Muscle of leg (tissue), 11 donors: ENCODE measurements around the gene RNF41. TPM values are rescaled to one million over a fixed set of nuclear protein-coding genes. Genes with fewer than 3 reads are reported as not detected.

Experiments used
- DNase-seq: peaks from one replicate; pipeline ENCODE4 v3.0.0; 2013
- H3K27ac ChIP-seq: one replicate; pipeline ENCODE4 v1.5.1; 2013; ENCODE audit warnings: mild to moderate bottlenecking, low read length, control low read depth
- H3K27me3 ChIP-seq: one replicate; pipeline ENCODE4 v1.6.1; 2013; ENCODE audit warnings: low read length; ENCODE audit not compliant: control insufficient read depth, insufficient read depth
- H3K36me3 ChIP-seq: one replicate; pipeline ENCODE4 v1.6.1; 2013; ENCODE audit warnings: low read length; ENCODE audit not compliant: control insufficient read depth, insufficient read depth
- H3K4me1 ChIP-seq: one replicate; pipeline ENCODE4 v1.6.1; 2013; ENCODE audit warnings: low read length; ENCODE audit not compliant: control insufficient read depth, insufficient read depth
- H3K4me3 ChIP-seq: one replicate; pipeline ENCODE4 v1.5.1; 2013; ENCODE audit warnings: low read length, control low read depth
- H3K9me3 ChIP-seq: replicated peaks from 2 replicates; pipeline ENCODE4 v1.6.1; 2013; ENCODE audit warnings: low read depth, low read length; ENCODE audit not compliant: control insufficient read depth
- WGBS: methylation state at CpG from one replicate; pipeline ENCODE4 v1.1.5; 2013; ENCODE audit warnings: missing lambda C conversion rate; ENCODE audit not compliant: insufficient coverage; 5-methylcytosine and 5-hydroxymethylcytosine counted together
- polyA plus RNA-seq, 8 donors: library from polyadenylated mRNA; unstranded; fragments of 120-200 nt; gene quantifications; one replicate each; pipeline versions ENCODE4 v1.2.1 to v1.2.3, GENCODE V29; 2013; ENCODE audit warnings: inconsistent platforms in 1 of 8, low replicate concordance in 1 of 8; ENCODE audit not compliant: insufficient read length in 8 of 8, insufficient read depth in 1 of 8
- total RNA-seq: library from RNA; stranded (reverse); fragments of 120-200 nt; gene quantifications from one replicate; pipeline ENCODE4 v1.2.4, GENCODE V29; 2013

RNF41 gene
- total and polyA plus RNA-seq, 9 donors, result 35.5 to 49.3 (median 44.2) TPM

DNA sequence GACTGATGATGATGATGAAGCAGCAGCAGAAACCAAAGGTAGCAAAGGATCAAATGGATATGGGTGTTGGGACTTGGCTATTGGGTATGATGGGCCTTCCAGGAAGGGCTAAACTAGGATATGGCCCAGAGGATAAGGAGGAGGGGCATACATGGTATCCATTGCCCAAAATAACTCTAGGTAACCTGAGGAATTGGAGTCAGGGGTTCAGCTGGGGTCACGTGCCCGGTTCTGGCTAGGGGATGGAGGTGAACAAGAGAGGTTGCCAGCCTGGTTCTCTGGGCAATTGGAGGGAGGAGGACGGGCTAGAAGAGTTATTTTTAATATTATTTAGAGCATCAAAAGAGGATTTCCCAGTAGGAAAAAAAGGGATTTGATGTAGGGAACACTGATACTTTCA is 39.2 kb upstream of the RNF41 start:
- no peaks in the 10 kb centered on the region for H3K27me3 ChIP-seq
- H3K27ac ChIP-seq, result peak overlapping the region; percentile 54
- no peak overlapping the region for H3K4me3 ChIP-seq
- peaks cover 32% of the 10 kb centered on the region for H3K4me1 ChIP-seq
- H3K9me3 ChIP-seq, result no peaks in the 10 kb centered on the region
- DNase-seq, result no peak
- H3K36me3 ChIP-seq, result peaks cover 13% of the 10 kb centered on the region
- WGBS, result 80% methylated on average over 1 of the region's 3 CpGs

DNA sequence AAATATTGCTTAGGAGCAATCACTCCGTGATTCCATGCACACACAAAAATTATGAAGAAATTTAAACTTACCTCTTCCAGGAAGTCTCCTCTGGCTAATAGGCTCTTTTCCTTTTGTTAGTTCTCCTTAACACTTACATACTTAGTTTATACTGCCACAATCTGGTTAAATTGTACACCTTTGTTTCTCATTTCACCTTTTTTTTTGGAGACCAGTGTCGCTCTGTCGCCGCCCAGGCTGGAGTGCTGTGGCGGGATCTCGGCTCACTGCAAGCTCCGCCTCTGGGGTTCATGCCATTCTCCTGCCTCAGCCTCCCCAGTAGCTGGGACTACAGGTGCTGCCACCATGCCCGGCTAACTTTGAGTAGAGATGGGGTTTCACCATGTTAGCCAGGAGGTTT is 38.7 kb upstream of the RNF41 start:
- peaks cover 32% of the 10 kb centered on the region for H3K4me1 ChIP-seq
- 83% methylated on average over 5 of the region's 8 CpGs for WGBS
- DNase-seq, result no peak
- H3K9me3 ChIP-seq, result no peaks in the 10 kb centered on the region
- peaks cover 18% of the 10 kb centered on the region for H3K36me3 ChIP-seq
- H3K4me3 ChIP-seq, result no peak overlapping the region
- peak overlapping the region; percentile 29 for H3K27ac ChIP-seq
- H3K27me3 ChIP-seq, result no peaks in the 10 kb centered on the region

DNA sequence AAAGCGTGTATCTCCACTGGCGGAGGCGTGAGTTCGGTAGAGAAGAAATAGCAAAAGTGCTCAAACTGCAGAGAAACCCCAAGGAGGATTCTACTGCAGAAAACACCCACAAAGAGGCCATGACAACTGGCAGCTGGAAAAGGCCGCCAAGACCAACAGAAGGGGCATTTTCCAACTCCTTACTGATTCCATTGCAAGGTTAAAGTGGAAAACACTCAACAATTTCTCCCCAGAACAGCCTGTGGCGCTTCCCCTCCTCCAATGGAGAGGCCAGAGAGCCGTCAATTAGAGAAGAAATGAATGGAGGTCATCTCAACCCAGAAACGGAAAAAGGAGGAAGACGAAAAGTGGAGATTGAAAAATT is 37.1 kb upstream of the RNF41 start:
- H3K9me3 ChIP-seq, result no peaks in the 10 kb centered on the region
- peak overlapping the region; percentile 91 for H3K27ac ChIP-seq
- 0% methylated on average over 1 of the region's 9 CpGs for WGBS
- H3K4me3 ChIP-seq, result peak overlapping the region; percentile 56
- peaks cover 32% of the 10 kb centered on the region for H3K36me3 ChIP-seq
- peaks cover 32% of the 10 kb centered on the region for H3K4me1 ChIP-seq
- no peaks in the 10 kb centered on the region for H3K27me3 ChIP-seq
- no peak for DNase-seq

DNA sequence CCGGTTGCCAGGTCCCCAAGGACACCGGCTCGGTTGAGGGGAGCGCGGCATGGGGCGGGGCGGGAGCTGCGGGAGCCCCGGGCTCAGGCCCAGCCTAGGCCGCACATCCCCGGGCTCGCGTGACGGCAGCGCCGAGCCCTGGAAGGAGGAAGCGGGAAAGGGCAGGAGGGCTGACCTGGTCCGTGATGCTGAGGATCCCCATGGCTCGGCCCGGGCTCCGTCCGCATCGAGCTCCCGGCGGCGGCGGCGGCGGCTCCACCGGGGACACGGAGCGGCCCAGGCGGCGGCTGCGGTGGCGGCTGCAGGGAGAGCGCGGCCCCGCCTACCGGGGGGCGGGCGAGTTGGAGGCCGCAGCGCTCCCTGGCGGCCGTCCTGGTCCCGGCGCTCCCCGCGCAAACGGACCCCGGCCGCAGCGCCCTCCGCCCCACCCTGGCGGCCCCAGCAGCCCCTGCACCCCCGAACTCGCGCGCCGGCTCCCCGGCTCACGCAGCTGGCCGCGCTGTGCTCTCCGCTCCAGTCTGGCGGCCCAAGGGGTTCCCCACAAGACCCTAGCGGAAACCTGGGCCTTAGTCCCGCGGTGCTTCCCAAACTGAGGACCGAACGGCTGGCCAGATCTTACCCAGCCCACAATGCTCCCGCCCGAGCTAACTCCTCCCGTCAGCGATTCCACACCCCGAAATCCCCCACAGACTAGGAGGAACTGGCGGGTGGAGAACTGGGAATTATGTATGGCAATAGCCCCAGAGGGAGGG is 36.5 kb upstream of the RNF41 start, which contains the start of gene ANKRD52:
ANKRD52 (minus strand) TSS at position 317 of the 752 bp plus-strand sequence; CDS start at position 202, 115 bp downstream.
- peak; percentile 92 for DNase-seq
- Histone ChIP-seq H3K4me1 (peaks cover 32% of the 10 kb centered on the region), H3K4me3 (peak within 1 kb of the TSS; percentile 80), H3K36me3 (peaks cover 38% of the 10 kb centered on the region), H3K27ac (peak within 1 kb of the TSS; percentile 91), H3K9me3 (no peaks in the 10 kb centered on the region), H3K27me3 (no peaks in the 10 kb centered on the region)
- WGBS, result under 1% methylated on average over 70 of the region's 78 CpGs

DNA sequence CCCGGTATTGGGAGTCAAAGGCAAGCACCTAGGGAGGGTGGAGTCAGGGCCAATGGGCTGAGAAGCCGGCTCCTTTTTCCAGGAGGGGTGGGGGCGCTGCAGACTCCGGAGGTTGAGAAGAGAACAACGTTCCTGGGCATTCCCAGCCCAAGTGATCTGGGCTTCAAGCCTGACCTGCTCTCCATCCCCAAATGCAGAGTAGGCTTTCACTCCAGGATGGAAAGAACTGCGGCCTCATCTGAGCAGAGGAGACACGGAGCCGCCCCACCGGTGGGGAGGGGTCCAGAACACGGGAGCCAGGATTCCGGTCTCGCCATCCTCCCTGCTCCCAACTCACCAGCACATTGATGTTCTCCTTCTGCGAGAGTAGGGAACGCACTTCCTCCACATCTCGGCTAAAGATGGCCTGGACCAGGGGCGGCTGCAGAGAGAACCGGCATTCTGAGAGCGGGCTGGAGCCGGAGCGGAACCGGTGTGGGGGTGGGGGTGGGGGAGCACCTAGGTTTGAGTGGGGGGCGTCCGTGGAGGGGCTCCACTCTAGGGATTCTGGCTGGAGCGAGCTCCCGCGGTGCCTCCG is 35.9 kb upstream of the RNF41 start:
- Histone ChIP-seq H3K27ac (peak overlapping the region; percentile 74), H3K4me3 (peak overlapping the region; percentile 80), H3K36me3 (peaks cover 45% of the 10 kb centered on the region), H3K9me3 (no peaks in the 10 kb centered on the region), H3K4me1 (peaks cover 32% of the 10 kb centered on the region), H3K27me3 (no peaks in the 10 kb centered on the region)
- peak; percentile 39 for DNase-seq
- WGBS, result 1% methylated on average over 16 of the region's 27 CpGs

DNA sequence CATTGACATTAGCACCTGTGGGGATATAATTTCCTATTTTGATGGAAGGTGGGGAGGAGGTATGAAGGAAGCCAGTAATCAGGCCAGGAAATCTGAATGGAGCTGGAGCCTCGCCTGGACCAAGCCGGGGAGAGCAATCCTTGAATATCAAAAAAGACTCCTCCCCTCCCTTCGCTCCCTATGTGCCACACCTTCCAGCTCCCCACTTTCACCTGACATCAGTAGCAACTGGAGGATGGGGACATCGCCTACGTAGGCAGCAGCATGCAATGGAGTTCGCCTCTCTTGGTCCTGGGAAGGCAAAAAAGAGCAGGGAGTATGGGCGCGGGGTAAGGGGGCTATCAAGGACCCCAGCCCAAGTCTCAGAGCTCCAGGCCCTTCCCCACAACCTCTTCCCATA is 35.3 kb upstream of the RNF41 start:
- Histone ChIP-seq H3K4me1 (peaks cover 31% of the 10 kb centered on the region), H3K27ac (no peak overlapping the region), H3K9me3 (no peaks in the 10 kb centered on the region), H3K4me3 (peak overlapping the region; percentile 80), H3K27me3 (no peaks in the 10 kb centered on the region), H3K36me3 (peaks cover 50% of the 10 kb centered on the region)
- WGBS, result no CpG with 5 or more reads among the region's 8 CpGs
- no peak for DNase-seq

DNA sequence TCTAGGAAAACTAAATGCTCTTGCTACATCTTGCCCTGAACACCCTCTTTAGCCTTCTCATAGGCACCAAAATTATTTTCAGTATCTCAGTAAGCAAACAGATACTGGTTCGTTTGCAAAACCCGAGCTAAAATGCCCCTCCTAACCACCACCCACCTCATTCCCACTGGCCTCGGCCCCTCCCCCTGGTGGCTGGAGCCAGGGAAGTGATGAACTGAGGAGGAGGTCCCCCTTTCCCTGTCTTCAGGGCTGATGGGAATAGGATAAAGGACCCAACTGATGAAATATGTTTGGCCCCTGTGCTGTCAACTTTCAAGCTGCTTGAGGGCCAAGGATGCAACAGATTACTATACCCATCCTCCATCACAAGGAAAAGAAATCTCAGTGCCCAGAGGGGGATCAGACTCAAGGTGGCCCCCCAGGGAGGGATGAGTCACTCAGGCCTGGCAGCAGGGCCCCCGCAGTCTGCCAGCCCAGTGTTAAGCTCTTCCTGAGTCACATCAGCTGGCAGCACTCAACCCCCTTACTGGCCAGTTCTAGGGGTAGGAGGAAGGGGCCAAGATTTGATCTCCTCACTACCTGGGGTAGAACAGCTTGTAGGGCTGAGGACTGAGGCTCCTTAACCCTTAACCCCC is 34.7 kb upstream of the RNF41 start:
- Histone ChIP-seq H3K27me3 (no peaks in the 10 kb centered on the region), H3K4me3 (no peak overlapping the region), H3K36me3 (peaks cover 56% of the 10 kb centered on the region), H3K4me1 (peaks cover 29% of the 10 kb centered on the region), H3K9me3 (no peaks in the 10 kb centered on the region), H3K27ac (no peak overlapping the region)
- no peak for DNase-seq
- no CpG with 5 or more reads among the region's 4 CpGs for WGBS

DNA sequence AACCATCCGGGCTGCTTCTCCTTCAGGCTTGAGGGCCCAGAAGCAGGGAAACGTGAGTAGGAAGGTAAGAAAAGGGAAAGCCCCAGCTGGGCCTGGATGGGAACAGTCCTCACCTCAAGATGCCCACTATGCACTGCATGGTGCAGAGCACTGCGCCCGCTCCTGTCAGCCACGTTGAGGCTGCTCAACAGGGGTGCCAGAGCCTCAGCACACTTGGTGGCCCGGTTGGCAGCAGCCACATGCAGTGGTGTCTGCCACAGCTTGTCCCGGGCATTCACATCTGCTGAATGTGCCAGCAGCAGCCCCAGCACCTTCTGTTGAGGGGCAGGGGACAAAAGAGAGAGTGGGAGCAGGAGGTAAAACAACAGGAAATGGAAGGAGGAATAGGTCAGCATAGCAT is 33.9 kb upstream of the RNF41 start:
- no peaks in the 10 kb centered on the region for H3K27me3 ChIP-seq
- peaks cover 63% of the 10 kb centered on the region for H3K36me3 ChIP-seq
- H3K4me1 ChIP-seq, result peaks cover 25% of the 10 kb centered on the region
- H3K27ac ChIP-seq, result no peak overlapping the region
- no peak overlapping the region for H3K4me3 ChIP-seq
- no peak for DNase-seq
- no peaks in the 10 kb centered on the region for H3K9me3 ChIP-seq
- WGBS, result 93% methylated on average over 6 of the region's 7 CpGs

DNA sequence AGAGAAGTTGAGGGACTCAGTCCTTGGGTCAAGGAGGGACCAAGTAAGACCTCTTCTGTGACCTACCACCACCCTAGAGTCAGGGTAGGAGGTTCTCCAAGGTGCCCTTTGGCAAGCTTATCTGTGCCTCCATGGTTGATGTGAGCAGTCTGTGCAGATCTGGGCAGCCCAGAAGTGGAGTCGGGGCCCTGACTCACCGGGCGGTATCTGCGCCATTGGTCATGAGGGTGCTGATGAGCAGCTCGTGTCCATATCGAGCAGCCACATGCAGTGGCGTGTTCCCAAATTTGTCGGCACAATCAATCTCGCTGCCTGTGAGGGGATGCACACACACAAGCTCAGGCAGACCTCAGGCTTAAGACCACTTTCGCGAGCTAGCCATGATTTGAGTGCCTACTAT is 31.4 kb upstream of the RNF41 start:
- Histone ChIP-seq H3K36me3 (peaks cover 86% of the 10 kb centered on the region), H3K9me3 (no peaks in the 10 kb centered on the region), H3K27me3 (no peaks in the 10 kb centered on the region), H3K4me3 (no peak overlapping the region), H3K27ac (no peak overlapping the region), H3K4me1 (peaks cover 14% of the 10 kb centered on the region)
- 95% methylated on average over 9 of the region's 11 CpGs for WGBS
- DNase-seq, result no peak

DNA sequence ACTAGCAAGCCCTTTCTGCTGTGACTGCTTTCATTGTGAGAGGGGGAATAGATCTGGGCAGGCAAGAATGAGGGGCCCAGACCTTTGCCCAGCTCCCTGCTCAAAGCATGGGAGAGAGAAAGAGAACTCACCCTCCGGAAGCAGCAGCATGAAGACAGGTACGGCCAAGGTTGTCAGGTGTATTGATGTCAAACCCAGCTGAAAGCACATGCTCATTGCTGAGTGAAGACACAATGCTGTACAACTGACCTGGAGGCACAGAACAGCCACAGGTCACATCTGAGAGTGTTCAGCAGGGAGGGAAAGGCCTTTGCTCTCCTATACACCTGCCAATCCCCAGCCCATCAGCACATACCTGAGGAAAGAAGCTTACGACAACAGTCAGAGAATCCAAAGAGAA is 30.9 kb upstream of the RNF41 start:
- H3K27ac ChIP-seq, result no peak overlapping the region
- DNase-seq, result no peak
- no peaks in the 10 kb centered on the region for H3K9me3 ChIP-seq
- peaks cover 14% of the 10 kb centered on the region for H3K4me1 ChIP-seq
- H3K36me3 ChIP-seq, result peaks cover 91% of the 10 kb centered on the region
- 94% methylated on average over 2 of the region's 3 CpGs for WGBS
- no peaks in the 10 kb centered on the region for H3K27me3 ChIP-seq
- no peak overlapping the region for H3K4me3 ChIP-seq
